ENCODE data around the gene SH3BP5.

DNA sequence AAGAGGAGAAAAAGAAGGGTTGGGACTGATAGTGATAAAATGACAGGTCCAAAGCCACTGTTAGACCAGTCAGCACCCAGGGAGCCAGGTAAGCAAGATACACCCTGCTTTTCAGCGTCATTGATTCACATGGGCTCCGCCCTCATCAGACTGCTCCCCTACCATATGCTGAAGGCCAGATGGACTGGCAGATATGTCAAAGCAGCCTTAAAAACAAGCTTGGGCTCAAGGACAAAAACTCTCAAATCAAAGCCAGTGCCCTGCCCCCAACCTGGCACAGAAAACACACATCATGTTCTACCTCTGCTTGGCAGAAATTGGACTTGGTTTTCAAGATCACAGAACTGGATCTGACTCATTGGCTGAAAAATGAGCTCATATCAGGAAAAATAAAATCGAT is 33.4 kb downstream of the SH3BP5 start:
- TF ChIP-seq CTCF (IDR thresholded peaks at IDR 0.05), result no peak
- no peak for TF ChIP-seq POLR2A (IDR thresholded peaks at IDR 0.05)
